Cerebellar nuclear complex (tissue), 1 donor: ENCODE results near the gene TSEN15.
A peak's percentile ranks its signal among the peaks of the same experiment; 100 is the strongest.

Experiments used
- DNase-seq, 2 experiments: peaks; one replicate each; lab custom pipeline; 2025; lab: John Stamatoyannopoulos, UW

Gene TSEN15

DNA sequence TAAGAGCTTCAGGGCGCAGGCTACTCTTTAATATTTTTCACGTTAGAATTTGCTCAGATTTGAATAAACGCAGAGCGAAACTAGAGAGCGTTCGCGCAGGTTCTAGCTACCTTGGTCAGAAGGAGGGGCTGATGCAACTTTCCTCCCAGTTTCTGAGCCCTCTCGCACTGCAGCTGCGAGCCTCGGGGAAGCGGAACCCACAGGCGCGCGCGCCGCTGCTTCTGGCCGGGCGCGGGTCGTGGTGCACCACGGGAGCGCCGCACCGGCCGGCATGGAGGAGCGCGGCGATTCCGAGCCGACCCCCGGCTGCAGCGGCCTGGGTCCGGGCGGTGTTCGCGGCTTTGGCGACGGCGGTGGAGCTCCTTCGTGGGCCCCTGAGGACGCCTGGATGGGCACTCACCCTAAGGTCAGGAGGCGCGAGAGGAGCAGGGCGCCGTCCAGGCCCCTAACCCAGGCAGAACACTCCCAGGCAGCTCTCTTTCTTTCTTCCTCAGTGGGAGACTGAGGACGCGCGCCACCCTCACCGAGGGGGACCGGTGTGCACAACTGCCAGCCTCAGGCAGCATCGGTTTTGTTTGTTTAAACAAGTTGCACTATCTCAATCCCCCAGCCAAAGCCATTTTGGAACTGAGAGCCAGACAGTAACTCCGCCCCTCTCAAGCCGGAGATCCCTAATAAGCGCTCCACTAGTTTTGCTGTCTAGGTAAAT lies at the start of gene TSEN15:
TSS of gene TSEN15 (plus strand) at position 246 of the 709 bp plus-strand sequence. CDS start at position 272, 26 bp downstream.
- no peak for DNase-seq

- peak; percentile 90 to 93 for DNase-seq
Observed at GRCh38 chr1:184002071-184002470, 49.5 kb upstream of the TSEN15 start.

DNA sequence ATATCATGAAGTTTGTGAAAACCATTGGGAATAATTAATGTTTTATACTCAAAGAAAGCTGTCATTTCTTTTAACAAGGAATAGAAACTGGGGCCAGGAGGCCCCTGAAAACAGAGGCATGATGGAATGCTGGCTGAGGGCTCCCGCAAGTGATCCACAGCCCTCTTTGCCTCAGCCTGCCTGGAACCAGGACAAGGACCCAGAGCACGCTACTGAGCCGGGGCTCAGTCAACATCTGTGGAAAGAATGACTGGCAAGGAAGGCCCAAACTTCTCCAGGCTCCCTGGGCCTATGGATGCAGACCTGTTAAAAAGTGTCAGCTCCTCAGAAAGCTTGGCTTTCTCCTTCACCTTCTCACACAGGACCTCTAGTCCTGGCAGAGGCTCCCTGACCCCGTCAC lies 46.6 kb upstream of the TSEN15 start:
- DNase-seq = no peak

- DNase-seq = no peak
Observed at GRCh38 chr1:184005506-184005905, 46.0 kb upstream of the TSEN15 start.

DNA sequence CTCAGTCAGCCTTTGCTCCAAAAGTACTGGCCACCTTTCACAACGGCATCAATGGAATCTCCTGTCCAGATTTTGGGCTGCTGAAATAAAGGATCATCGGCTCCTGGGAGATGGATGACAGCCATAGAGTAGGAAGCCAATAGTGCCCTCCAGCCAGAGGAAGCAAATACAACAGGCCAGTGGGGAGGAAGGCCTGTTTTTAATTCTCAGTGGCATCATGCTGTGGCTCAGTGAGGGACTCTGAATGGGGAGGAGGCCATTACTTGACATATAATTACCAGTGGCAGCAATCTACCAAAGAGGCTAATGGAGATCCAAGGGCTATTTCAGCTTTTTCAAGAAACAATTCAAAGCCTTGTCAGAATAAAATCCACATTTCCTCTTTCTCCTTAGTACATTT lies 40.7 kb upstream of the TSEN15 start:
- DNase-seq = no peak

DNA sequence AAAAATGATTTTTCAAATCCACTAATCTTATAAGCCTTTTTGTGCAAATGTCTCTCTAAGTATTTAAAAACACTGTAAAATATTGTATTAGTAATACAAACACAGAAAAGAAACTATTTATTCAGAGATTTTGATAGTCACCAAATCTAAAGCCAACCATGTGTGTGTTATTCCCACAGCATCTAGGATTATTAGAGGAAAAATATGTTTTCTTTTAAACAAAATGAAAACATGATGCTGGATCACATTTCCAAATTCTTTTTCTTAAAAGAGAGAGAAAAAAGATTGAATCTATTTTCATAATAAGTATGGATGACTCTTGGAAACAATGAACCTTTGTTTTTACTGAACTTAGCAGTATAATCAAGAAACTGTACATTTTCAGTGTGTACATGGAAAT lies 39.3 kb upstream of the TSEN15 start:
- no peak for DNase-seq

- no peak for DNase-seq
Observed at GRCh38 chr1:184014271-184014670, 37.3 kb upstream of the TSEN15 start.

GRCh38 chr1:184016169-184016568 lies 35.4 kb upstream of the TSEN15 start:
- DNase-seq = no peak

GRCh38 chr1:184017306-184017705 lies 34.2 kb upstream of the TSEN15 start:
- DNase-seq = no peak

DNA sequence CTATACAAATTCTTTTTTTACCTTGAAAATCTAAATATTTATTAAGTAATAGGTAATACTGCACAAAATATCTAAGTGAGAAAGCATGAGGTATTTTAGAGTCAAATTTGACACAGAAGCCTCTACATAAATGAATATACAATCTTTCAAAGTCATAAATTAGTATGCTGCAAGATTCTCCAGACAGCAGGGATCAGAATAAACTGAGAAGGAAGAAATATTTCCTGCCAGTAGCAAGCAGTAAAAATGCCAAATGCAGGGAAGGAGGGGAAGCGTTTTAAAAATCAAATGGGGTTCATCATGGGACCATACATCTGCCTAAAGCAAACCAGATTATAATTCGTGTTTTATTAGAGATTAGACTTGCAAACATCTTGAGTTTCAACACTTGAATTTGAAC lies 32.9 kb upstream of the TSEN15 start:
- no peak for DNase-seq

DNA sequence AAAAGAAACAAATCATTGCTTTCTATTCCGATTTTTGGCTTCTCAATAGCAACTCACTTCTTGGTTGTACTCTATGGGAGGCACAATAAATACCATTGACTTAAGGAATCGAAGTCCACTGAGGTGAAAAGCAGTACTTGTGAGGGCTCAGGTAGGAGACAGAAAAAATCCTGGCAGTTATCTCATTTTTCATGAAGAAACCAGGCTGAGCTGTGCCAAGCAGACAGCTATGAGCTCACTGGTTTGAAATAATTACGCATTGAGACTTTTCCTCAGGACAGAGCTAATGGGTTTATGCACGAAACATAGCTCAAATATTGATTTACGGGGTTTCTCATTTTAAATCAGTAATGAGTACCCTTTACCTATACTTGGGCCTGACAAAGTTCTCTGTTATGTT lies 32.5 kb upstream of the TSEN15 start:
- no peak for DNase-seq

DNA sequence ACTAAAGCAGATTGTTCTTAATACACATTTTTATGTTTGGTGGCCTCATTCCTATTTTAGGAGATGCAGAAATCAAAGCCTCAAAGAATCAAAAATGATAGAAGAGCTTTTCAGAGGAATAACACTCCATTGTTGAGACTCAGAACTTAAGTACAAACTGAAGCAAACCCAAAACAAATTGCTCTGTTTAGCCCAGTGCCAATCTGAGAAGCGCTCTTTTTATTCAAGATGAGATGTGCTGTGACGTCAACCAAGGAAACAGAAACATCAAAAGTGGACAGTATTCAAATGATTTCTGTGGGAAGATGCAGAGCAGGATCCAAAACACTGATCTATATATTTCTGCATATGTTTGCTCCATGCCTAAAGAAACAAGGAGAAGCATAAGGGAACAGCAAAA lies 32.0 kb upstream of the TSEN15 start:
- DNase-seq = no peak

DNA sequence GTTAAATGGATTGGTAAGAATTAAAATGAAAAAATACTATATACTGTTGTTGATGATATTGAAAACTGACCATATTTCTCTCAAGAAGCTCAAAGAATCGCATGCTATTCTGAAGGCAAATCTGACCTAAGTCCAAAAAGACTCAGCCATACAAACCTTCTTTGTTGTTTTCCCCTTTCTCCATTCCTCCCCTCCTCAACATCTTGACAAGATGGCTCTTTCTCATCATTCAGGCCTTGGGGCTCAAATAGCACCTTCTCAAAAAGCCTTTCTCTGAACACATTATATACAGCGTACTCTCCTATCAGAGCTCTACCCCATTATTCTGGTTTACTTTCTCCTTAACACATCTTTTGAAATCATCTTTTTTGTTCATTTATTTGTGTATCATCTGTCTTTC lies 31.2 kb upstream of the TSEN15 start:
- DNase-seq = no peak

- no peak for DNase-seq
Observed at GRCh38 chr1:184020855-184021254, 30.7 kb upstream of the TSEN15 start.

GRCh38 chr1:184021728-184022127 lies 29.8 kb upstream of the TSEN15 start:
- no peak for DNase-seq

DNA sequence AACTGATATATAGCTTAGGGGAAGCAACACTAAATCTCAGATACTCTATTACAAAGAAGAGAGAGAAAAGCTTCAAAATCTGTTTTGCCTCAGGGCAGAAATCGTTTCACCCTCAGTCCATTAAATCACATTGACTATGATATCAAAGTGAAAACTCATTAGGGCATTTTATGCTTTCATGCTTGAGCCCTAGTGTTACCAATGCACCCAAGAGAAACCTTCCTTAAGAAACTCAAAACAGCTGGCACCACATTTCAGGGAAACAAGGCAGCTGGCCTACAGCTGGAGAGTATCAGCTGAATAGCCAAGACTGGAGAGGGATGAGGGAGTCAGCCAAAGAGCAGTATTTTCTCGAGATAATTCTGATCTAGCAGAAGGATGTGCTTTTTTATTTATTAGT lies 28.9 kb upstream of the TSEN15 start:
- no peak for DNase-seq

DNA sequence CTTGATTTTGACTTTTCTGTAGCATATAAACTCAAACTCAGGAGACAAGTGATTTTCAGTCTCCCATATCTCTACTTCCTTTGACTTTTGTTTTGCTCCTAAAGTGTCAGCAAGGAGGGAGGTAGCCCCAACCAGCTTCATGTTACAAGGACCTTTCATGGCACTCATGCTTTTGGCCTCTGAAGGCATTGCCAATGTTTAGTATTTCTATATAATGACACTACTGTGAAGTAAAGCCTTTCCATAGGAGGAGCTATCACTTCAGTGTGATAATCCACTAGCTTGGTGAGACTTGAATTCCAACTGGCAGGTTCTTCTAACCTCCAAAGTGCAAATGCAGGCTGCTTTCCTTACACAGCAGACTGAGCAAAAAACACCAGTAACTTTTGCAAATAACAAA lies 28.4 kb upstream of the TSEN15 start:
- DNase-seq = no peak

DNA sequence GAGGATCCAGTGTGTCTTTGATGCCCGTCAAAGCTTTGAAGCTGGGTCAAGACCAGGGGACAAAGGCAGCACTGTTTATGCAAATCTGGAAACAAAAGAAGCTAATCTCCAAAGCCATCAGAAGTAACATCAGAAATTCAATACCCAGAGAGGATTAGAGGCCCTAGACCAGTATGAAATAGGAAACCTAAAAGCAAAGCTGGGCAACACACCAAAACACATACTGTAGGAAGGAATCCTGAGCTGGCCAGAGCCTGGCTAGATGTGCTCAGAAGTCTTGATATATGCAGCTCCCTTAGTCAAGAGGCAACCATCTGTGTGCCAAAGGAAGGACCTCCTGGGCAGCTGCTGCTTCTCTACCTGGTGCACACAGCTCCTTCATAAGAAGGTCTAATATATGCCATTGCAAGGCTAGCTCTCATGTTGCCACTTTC lies 26.3 kb upstream of the TSEN15 start:
- DNase-seq = no peak

GRCh38 chr1:184027826-184028695 lies 23.5 kb upstream of the TSEN15 start:
- no peak for DNase-seq

GRCh38 chr1:184028854-184029623 lies 22.5 kb upstream of the TSEN15 start:
- no peak for DNase-seq

DNA sequence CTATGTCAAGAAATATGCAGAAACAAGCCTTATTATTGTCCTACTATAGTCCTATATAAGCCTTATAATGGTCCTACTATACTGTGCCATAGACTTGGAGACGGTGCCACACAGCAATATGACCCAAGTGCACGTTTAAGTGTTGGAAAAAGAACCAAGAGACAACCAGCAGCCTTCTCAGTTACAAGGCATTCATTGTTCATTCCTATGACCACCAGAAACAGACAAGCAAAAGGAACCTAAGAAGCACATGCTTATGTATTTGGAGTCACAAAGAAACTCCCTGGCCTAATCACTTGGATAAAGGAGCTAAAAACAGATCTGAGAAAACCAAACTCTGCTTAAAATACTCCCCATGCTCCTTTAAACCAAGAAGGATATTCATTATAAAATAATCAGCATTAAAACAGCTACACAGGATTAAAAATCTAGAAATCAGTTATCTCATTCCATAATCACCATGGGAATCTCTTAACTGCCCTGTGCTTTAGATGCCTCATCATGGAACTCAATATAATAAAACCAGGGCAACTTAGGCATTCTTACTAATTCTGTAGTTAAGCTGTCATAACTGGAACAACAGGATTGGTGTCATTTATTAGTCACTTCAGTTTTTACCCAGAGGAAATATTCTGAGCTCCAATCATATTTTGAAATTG lies 21.0 kb upstream of the TSEN15 start:
- DNase-seq = no peak

GRCh38 chr1:184031092-184031408 lies 20.5 kb upstream of the TSEN15 start:
- no peak for DNase-seq
